Panc1 (cell line): ENCODE measurements around the gene ROBO1. TPM values are rescaled to one million over a fixed set of nuclear protein-coding genes. Genes with fewer than 3 reads are reported as not detected.

Experiments
- ATAC-seq: fragments of 200-7000 bp; cut with Tn5 transposase; 2 replicates; pipeline ENCODE4 v1.9.1; 2020; ENCODE audit warnings: mild to moderate bottlenecking, moderate library complexity
- BruUV-seq: library from RNA; stranded (reverse); fragments of 400-500 nt; replicated peaks from 2 replicates; lab custom pipeline; 2021; lab: Mats Ljungman, UMichigan
- CTCF ChIA-PET: fragments of 300-600 bp; sonication (Branson Sonifier 250); formaldehyde crosslinking; loops from one replicate; lab custom pipeline; 2022; ENCODE audit warnings: antibody characterized with exemption; lab: Charles Lee
- POLR2A ChIA-PET: fragments of 300-600 bp; sonication (Branson Sonifier 250); formaldehyde crosslinking; loops from one replicate; lab custom pipeline; 2022; ENCODE audit warnings: antibody characterized with exemption; lab: Charles Lee
- DNase-seq: peaks from one replicate; pipeline ENCODE4 v3.0.0-alpha.2; 2010; ENCODE audit warnings: low read depth, low spot score
- H3K27ac ChIP-seq: 2 replicates; pipeline ENCODE4 v1.5.1; 2011; ENCODE audit warnings: mild to moderate bottlenecking, low read length, inconsistent platforms
- H3K27me3 ChIP-seq: fragments of 200-500 bp; sonication (Bioruptor generic); 2 replicates; pipeline ENCODE4 v1.6.0; 2014; ENCODE audit warnings: low read length, inconsistent platforms; ENCODE audit not compliant: control insufficient read depth, insufficient read depth
- H3K36me3 ChIP-seq: fragments of 200-500 bp; sonication (Bioruptor generic); 2 replicates; pipeline ENCODE4 v1.5.1; 2014; ENCODE audit warnings: inconsistent platforms, mild to moderate bottlenecking, low read length, moderate library complexity; ENCODE audit not compliant: control insufficient read depth, insufficient read depth
- H3K4me1 ChIP-seq: 2 replicates; pipeline ENCODE4 v1.5.1; 2011; ENCODE audit warnings: inconsistent platforms, mild to moderate bottlenecking, low read length, moderate library complexity; ENCODE audit not compliant: control insufficient read depth, insufficient read depth
- H3K4me3 ChIP-seq, 2 experiments: 2 replicates each; pipeline ENCODE4 v1.5.1; 2011 to 2012; ENCODE audit warnings: low read depth in 2 of 2, low read length in 2 of 2, mild to moderate bottlenecking in 2 of 2, inconsistent platforms in 1 of 2, moderate library complexity in 1 of 2
- H3K9me3 ChIP-seq: fragments of 200-500 bp; sonication (Bioruptor generic); 2 replicates; pipeline ENCODE4 v1.5.1; 2014; ENCODE audit warnings: low read depth, mild to moderate bottlenecking, inconsistent platforms, low read length, moderate library complexity; ENCODE audit not compliant: control insufficient read depth, insufficient read depth
- CTCF ChIP-seq: fragments of 450-650 bp; IDR thresholded peaks from 2 replicates; pipeline ENCODE4 v1.5.1; 2017; ENCODE audit warnings: mild to moderate bottlenecking
- POLR2AphosphoS5 ChIP-seq: IDR thresholded peaks from 2 replicates; pipeline ENCODE4 v1.6.1; 2012; ENCODE audit warnings: mild to moderate bottlenecking, low read depth, low read length, moderate library complexity
- REST ChIP-seq, 2 experiments: IDR thresholded peaks; 2 replicates each; pipeline ENCODE4 v1.6.1; 2011 to 2012; ENCODE audit warnings: low read depth in 2 of 2, control low read depth in 1 of 2, low read length in 1 of 2, mild to moderate bottlenecking in 1 of 2, moderate library complexity in 1 of 2; ENCODE audit not compliant: insufficient read depth in 1 of 2
- SIN3A ChIP-seq: IDR thresholded peaks from 2 replicates; pipeline ENCODE4 v1.6.1; 2012; ENCODE audit warnings: low read depth, mild to moderate bottlenecking, low read length, moderate library complexity, borderline replicate concordance; ENCODE audit not compliant: insufficient read depth
- TCF7L2 ChIP-seq: IDR thresholded peaks from 2 replicates; pipeline ENCODE4 v1.6.1; 2011; ENCODE audit warnings: mild to moderate bottlenecking, low read depth, low read length, inconsistent platforms
- in situ Hi-C: cut with HindIII; loops from 2 replicates; pipeline ENCODE4 v1.10.0; 2016; ENCODE audit warnings: low sequenced_read_pairs, low pct_unique_long_range_greater_than_20kb
- intact Hi-C: fragments of 100-400 bp; cut with micrococcal nuclease; formaldehyde crosslinking; loops from one replicate; pipeline ENCODE4 v1.10.0; 2022; ENCODE audit not compliant: unreplicated experiment
- total RNA-seq: library from RNA; stranded (reverse); gene quantifications from one replicate; pipeline ENCODE4 v1.2.1, GENCODE V29; 2021; ENCODE audit not compliant: unreplicated experiment

ROBO1 gene
- total RNA-seq, 1 experiment from 2014 or later: 61.6 TPM

- ChIA-PET POLR2A (no interaction called here), CTCF (no interaction called here)
- no TSS peak for BruUV-seq
- in situ Hi-C loops (no loop called here), intact Hi-C loops (no loop called here)
- no peaks in the 10 kb centered on the region for H3K27me3 ChIP-seq
- no peak overlapping the region for H3K4me3 ChIP-seq
- no peak for TF ChIP-seq TCF7L2
- TF ChIP-seq SIN3A: no peak
- no peak for TF ChIP-seq REST (IDR thresholded peaks at IDR 0.05; ENCODE audit: insufficient read depth in 1 of 2, low read depth in 2 of 2, low read length in 1 of 2)
- TF ChIP-seq CTCF: no peak
- no peak for TF ChIP-seq POLR2AphosphoS5
- no peaks in the 10 kb centered on the region for H3K36me3 ChIP-seq
- no peak overlapping the region for H3K27ac ChIP-seq
- H3K4me1 ChIP-seq: no peaks in the 10 kb centered on the region
- H3K9me3 ChIP-seq: no peaks in the 10 kb centered on the region
- DNase-seq: no peak
- ATAC-seq: no peak
These were observed 47.7 kb upstream of the ROBO1 start for GRCh38 chr3:79815478-79815877.

- intact Hi-C loops: no loop called here
- no peak overlapping the region for H3K27ac ChIP-seq
These were observed 42.8 kb upstream of the ROBO1 start for GRCh38 chr3:79810581-79810980.

More at GRCh38 chr3:79810581-79810980, 42.8 kb upstream of the ROBO1 start:
- no TSS peak for BruUV-seq
- TF ChIP-seq TCF7L2 (no peak), REST (IDR thresholded peaks at IDR 0.05; ENCODE audit: insufficient read depth in 1 of 2, low read depth in 2 of 2, low read length in 1 of 2) (no peak), SIN3A (no peak), POLR2AphosphoS5 (no peak), CTCF (no peak)
- Histone ChIP-seq H3K9me3 (no peaks in the 10 kb centered on the region), H3K27me3 (no peaks in the 10 kb centered on the region), H3K36me3 (no peaks in the 10 kb centered on the region), H3K4me1 (no peaks in the 10 kb centered on the region), H3K4me3 (no peak overlapping the region)
- ChIA-PET POLR2A (no interaction called here), CTCF (no interaction called here)
- ATAC-seq (no peak), DNase-seq (no peak)
- in situ Hi-C loops: no loop called here
